EH (cell line): Measurements from ENCODE around the gene HPD.

Experiments
- DNase-seq: peaks from one replicate; pipeline ENCODE4 v3.0.0-alpha.2; 2015; ENCODE audit warnings: low read depth

The HPD gene

GRCh38 chr12:121810833-121811433 lies 47.7 kb downstream of the HPD start:
- no peak for DNase-seq

- no peak for DNase-seq
Observed at GRCh38 chr12:121810234-121810817, 48.3 kb downstream of the HPD start.

- DNase-seq = no peak
Observed at GRCh38 chr12:121809712-121810116, 48.9 kb downstream of the HPD start.

GRCh38 chr12:121808623-121809022 lies 50.0 kb downstream of the HPD start:
- no peak for DNase-seq

- no peak for DNase-seq
Observed at GRCh38 chr12:121807642-121808347, 50.9 kb downstream of the HPD start.

GRCh38 chr12:121806546-121807423 lies 51.9 kb downstream of the HPD start:
- peak; percentile 57 for DNase-seq

- no peak for DNase-seq
Observed at GRCh38 chr12:121806009-121806545, 52.6 kb downstream of the HPD start.

- peak; percentile 39 for DNase-seq
Observed at GRCh38 chr12:121805171-121806008, 53.3 kb downstream of the HPD start.

GRCh38 chr12:121804417-121805111 lies 54.1 kb downstream of the HPD start:
- DNase-seq = peak; percentile 41

- peak; percentile 75 for DNase-seq
Observed at GRCh38 chr12:121803861-121804416, 54.7 kb downstream of the HPD start, which contains the start of gene SETD1B. Gene SETD1B, plus strand, starts transcription at chr12:121804009. Its CDS starts 729 bp downstream, at chr12:121804738.

GRCh38 chr12:121802843-121803698 lies 55.6 kb downstream of the HPD start:
- DNase-seq = peak; percentile 96

GRCh38 chr12:121802485-121802842 lies 56.2 kb downstream of the HPD start:
- no peak for DNase-seq

GRCh38 chr12:121801595-121802484 lies 56.8 kb downstream of the HPD start:
- DNase-seq = peak; percentile 55

GRCh38 chr12:121800694-121801594 lies 57.7 kb downstream of the HPD start:
- peak; percentile 91 for DNase-seq

- peak; percentile 95 for DNase-seq
Observed at GRCh38 chr12:121799842-121800693, 58.6 kb downstream of the HPD start.

GRCh38 chr12:121799156-121799841 lies 59.4 kb downstream of the HPD start:
- peak; percentile 93 for DNase-seq
